A673 (cell line): Measurements from ENCODE around the gene RAB41. TPM values are rescaled to one million over a fixed set of nuclear protein-coding genes. Genes with fewer than 3 reads are reported as not detected.
"Not testable (repeated sequence)": the region's sequence is repeated elsewhere in the genome, so short reads cannot be mapped to it uniquely, and the experiment has no call there.

Experiments
- BruUV-seq: library from RNA; stranded (reverse); fragments of 400-500 nt; replicated peaks from 2 replicates; lab custom pipeline; 2021; lab: Mats Ljungman, UMichigan
- CTCF ChIA-PET: fragments of 300-600 bp; sonication (Branson Sonifier 250); formaldehyde crosslinking; loops from one replicate; lab custom pipeline; 2022; ENCODE audit warnings: antibody characterized with exemption; lab: Charles Lee
- POLR2A ChIA-PET: fragments of 300-600 bp; sonication (Branson Sonifier 250); formaldehyde crosslinking; loops from one replicate; lab custom pipeline; 2022; ENCODE audit warnings: antibody characterized with exemption; ENCODE audit not compliant: low non-redundant PET; lab: Charles Lee
- DNase-seq: peaks from one replicate; pipeline ENCODE4 v3.0.0-alpha.2; 2015; ENCODE audit warnings: low spot score
- H3K27ac ChIP-seq: fragments of 200-600 bp; sonication (generic); 2 replicates; pipeline ENCODE4 v1.5.1; 2016; ENCODE audit warnings: mixed run types, low read depth, mild to moderate bottlenecking, mixed read lengths, antibody characterized with exemption, low read length; ENCODE audit not compliant: poor library complexity, severe bottlenecking
- H3K27me3 ChIP-seq: fragments of 200-600 bp; sonication (generic); replicated peaks from 2 replicates; pipeline ENCODE4 v1.6.1; 2017; ENCODE audit warnings: mixed run types, low read depth, mild to moderate bottlenecking, mixed read lengths, antibody characterized with exemption, low read length; ENCODE audit not compliant: insufficient read depth, poor library complexity
- H3K36me3 ChIP-seq: fragments of 200-600 bp; sonication (generic); 2 replicates; pipeline ENCODE4 v1.6.1; 2016; ENCODE audit warnings: mixed run types, mild to moderate bottlenecking, mixed read lengths, antibody characterized with exemption, low read length; ENCODE audit not compliant: insufficient read depth, poor library complexity, severe bottlenecking
- H3K4me1 ChIP-seq: fragments of 200-600 bp; sonication (generic); 2 replicates; pipeline ENCODE4 v1.6.1; 2017; ENCODE audit warnings: mixed run types, mild to moderate bottlenecking, mixed read lengths, antibody characterized with exemption, low read length; ENCODE audit not compliant: insufficient read depth, poor library complexity, severe bottlenecking
- H3K4me3 ChIP-seq: fragments of 200-600 bp; sonication (generic); 2 replicates; pipeline ENCODE4 v1.5.1; 2016; ENCODE audit warnings: low read depth, mixed run types, mild to moderate bottlenecking, mixed read lengths, low read length; ENCODE audit not compliant: poor library complexity, severe bottlenecking
- H3K9me3 ChIP-seq: fragments of 200-600 bp; sonication (generic); 2 replicates; pipeline ENCODE4 v1.6.1; 2016; ENCODE audit warnings: mixed run types, low read depth, mild to moderate bottlenecking, mixed read lengths, antibody characterized with exemption, low read length; ENCODE audit not compliant: poor library complexity, severe bottlenecking
- CTCF ChIP-seq: fragments of 300-800, 200-600 bp; sonication (generic); conservative IDR thresholded peaks from 2 replicates; pipeline ENCODE4 v1.5.1; 2017; ENCODE audit warnings: low read depth, mild to moderate bottlenecking, antibody characterized with exemption, low read length, moderate library complexity, mixed read lengths
- EZH2 ChIP-seq: fragments of 200-600 bp; sonication (generic); IDR thresholded peaks from 2 replicates; pipeline ENCODE4 v1.6.1; 2017; ENCODE audit warnings: borderline replicate concordance, low read depth, mild to moderate bottlenecking, mixed read lengths, antibody characterized with exemption, low read length; ENCODE audit not compliant: poor library complexity, severe bottlenecking
- intact Hi-C: fragments of 100-400 bp; cut with micrococcal nuclease; formaldehyde crosslinking; loops from one replicate; pipeline ENCODE4 v1.10.0; 2022; ENCODE audit not compliant: unreplicated experiment
- total RNA-seq: library from RNA; stranded (reverse); gene quantifications from 2 replicates; pipeline ENCODE4 v1.2.3, GENCODE V29; 2021

The RAB41 gene
- total RNA-seq, 1 experiment from 2014 or later: not detected

GRCh38 chrX:70322784-70323183 is 40.8 kb downstream of the RAB41 start:
- peaks cover 5% of the 10 kb centered on the region for H3K36me3 ChIP-seq
- TF ChIP-seq EZH2 (no peak), CTCF (no peak)
- intact Hi-C loops: no loop called here
- no peaks in the 10 kb centered on the region for H3K9me3 ChIP-seq
- H3K4me3 ChIP-seq: no peak overlapping the region
- no TSS peak for BruUV-seq
- CTCF ChIA-PET: no interaction called here
- POLR2A ChIA-PET: no interaction called here
- no peak overlapping the region for H3K27ac ChIP-seq
- no peaks in the 10 kb centered on the region for H3K4me1 ChIP-seq
- DNase-seq: no peak
- H3K27me3 ChIP-seq: no peaks in the 10 kb centered on the region

GRCh38 chrX:70323628-70324027 is 41.7 kb downstream of the RAB41 start:
- DNase-seq, CTCF ChIA-PET, POLR2A ChIA-PET, H3K9me3 ChIP-seq, H3K27ac ChIP-seq, H3K27me3 ChIP-seq, H3K36me3 ChIP-seq, BruUV-seq, H3K4me3 ChIP-seq, H3K4me1 ChIP-seq, intact Hi-C loops: not testable (repeated sequence)

- peaks cover 13% of the 10 kb centered on the region for H3K36me3 ChIP-seq
- POLR2A ChIA-PET: no interaction called here
- TF ChIP-seq CTCF: no peak
- no peak for TF ChIP-seq EZH2
- no peak overlapping the region for H3K4me3 ChIP-seq
- DNase-seq: no peak
- CTCF ChIA-PET: no interaction called here
- H3K27me3 ChIP-seq: no peaks in the 10 kb centered on the region
- intact Hi-C loops: no loop called here
- BruUV-seq: no TSS peak
- H3K27ac ChIP-seq: no peak overlapping the region
- no peaks in the 10 kb centered on the region for H3K4me1 ChIP-seq
- H3K9me3 ChIP-seq: no peaks in the 10 kb centered on the region
Observed at GRCh38 chrX:70324326-70324725, 42.4 kb downstream of the RAB41 start.

- CTCF ChIA-PET: no interaction called here
- no peak for TF ChIP-seq CTCF
- no peak for TF ChIP-seq EZH2
- H3K36me3 ChIP-seq: peaks cover 38% of the 10 kb centered on the region
- intact Hi-C loops: no loop called here
- DNase-seq: no peak
- no peaks in the 10 kb centered on the region for H3K27me3 ChIP-seq
- no peaks in the 10 kb centered on the region for H3K4me1 ChIP-seq
- H3K27ac ChIP-seq: no peak overlapping the region
- no TSS peak for BruUV-seq
- POLR2A ChIA-PET: no interaction called here
- no peak overlapping the region for H3K4me3 ChIP-seq
- no peaks in the 10 kb centered on the region for H3K9me3 ChIP-seq
Observed at GRCh38 chrX:70331161-70331560, 49.2 kb downstream of the RAB41 start.
